BLaER1 (cell line): ENCODE measurements around the gene FANCE.
A peak's percentile ranks its signal among the peaks of the same experiment; 100 is the strongest.

Experiments used
- H3K27ac ChIP-seq: shearing (Covaris generic); formaldehyde crosslinking; 2 replicates; pipeline ENCODE4 v1.8.1; 2022
- H3K27me3 ChIP-seq: shearing (Covaris generic); formaldehyde crosslinking; 2 replicates; pipeline ENCODE4 v1.8.1; 2022
- H3K36me3 ChIP-seq: shearing (Covaris generic); formaldehyde crosslinking; 2 replicates; pipeline ENCODE4 v1.8.1; 2022
- H3K4me1 ChIP-seq: shearing (Covaris generic); formaldehyde crosslinking; 2 replicates; pipeline ENCODE4 v1.8.1; 2022
- H3K4me2 ChIP-seq: shearing (Covaris generic); formaldehyde crosslinking; 2 replicates; pipeline ENCODE4 v1.8.1; 2022
- H3K4me3 ChIP-seq: shearing (Covaris generic); formaldehyde crosslinking; 2 replicates; pipeline ENCODE4 v1.8.1; 2022
- H3K9ac ChIP-seq: shearing (Covaris generic); formaldehyde crosslinking; 2 replicates; pipeline ENCODE4 v1.8.1; 2022
- H3K9me3 ChIP-seq: shearing (Covaris generic); formaldehyde crosslinking; 2 replicates; pipeline ENCODE4 v1.8.1; 2022
- H4K20me1 ChIP-seq: shearing (Covaris generic); formaldehyde crosslinking; 2 replicates; pipeline ENCODE4 v1.8.1; 2022
- Cebpa-rat ChIP-seq: shearing (Covaris generic); IDR thresholded peaks from 2 replicates; pipeline ENCODE4 v1.8.1; 2022

FANCE gene

DNA sequence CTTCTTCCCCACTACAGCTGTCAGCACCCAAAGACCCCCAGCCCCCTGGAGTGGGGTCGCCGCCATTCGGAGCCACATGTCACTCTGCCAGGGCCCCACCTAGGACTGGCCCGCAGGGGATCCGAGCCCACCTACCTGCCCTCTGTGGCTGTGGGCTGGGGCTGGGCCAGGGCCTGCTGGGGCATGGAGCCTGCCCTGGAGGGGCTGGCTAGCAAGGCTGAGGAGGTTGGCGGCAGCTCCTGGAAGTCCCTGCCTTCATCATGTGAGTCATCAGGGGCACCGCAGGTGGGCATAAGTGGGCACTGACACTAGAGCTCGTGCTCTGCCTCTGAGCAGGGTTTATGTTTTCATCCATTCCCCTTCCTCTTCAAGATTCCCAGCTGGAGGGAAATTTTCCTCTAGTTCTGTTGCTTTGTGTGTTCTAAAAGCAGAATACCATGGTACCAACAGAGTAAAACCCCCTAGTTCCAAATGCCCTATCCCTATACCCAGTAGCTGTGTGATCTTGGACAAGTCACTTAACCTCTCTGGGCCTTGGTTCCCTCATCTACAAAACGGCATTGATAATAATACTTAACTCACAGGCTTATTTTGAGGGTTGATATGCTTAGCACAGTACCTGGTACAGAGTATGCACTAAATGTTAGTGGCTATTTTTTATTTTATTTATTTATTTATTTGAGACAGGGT, 8.7 kb upstream of the FANCE start:
- H3K4me1 ChIP-seq = peaks cover 11% of the 10 kb centered on the region
- no peak overlapping the region for H3K4me2 ChIP-seq
- no peaks in the 10 kb centered on the region for H3K36me3 ChIP-seq

GRCh38 chr6:35445691-35446090, 6.4 kb upstream of the FANCE start:
- H3K4me3 ChIP-seq = no peak overlapping the region
- H4K20me1 ChIP-seq = no peaks in the 10 kb centered on the region
- no peak overlapping the region for H3K9ac ChIP-seq
- H3K27me3 ChIP-seq = no peaks in the 10 kb centered on the region
- H3K4me1 ChIP-seq = peaks cover 11% of the 10 kb centered on the region
- H3K27ac ChIP-seq = no peak overlapping the region
- no peak for TF ChIP-seq Cebpa-rat
- no peaks in the 10 kb centered on the region for H3K36me3 ChIP-seq
- no peaks in the 10 kb centered on the region for H3K9me3 ChIP-seq
- H3K4me2 ChIP-seq = peak overlapping the region; percentile 26; the same call in 1 of the 2 replicates

More for the DNA sequence above, 8.7 kb upstream of the FANCE start:
- Histone ChIP-seq H3K9ac (no peak overlapping the region), H3K9me3 (no peaks in the 10 kb centered on the region), H4K20me1 (no peaks in the 10 kb centered on the region), H3K27ac (no peak overlapping the region), H3K4me3 (no peak overlapping the region), H3K27me3 (no peaks in the 10 kb centered on the region)
- no peak for TF ChIP-seq Cebpa-rat

- H3K36me3 ChIP-seq = no peaks in the 10 kb centered on the region
- H3K27me3 ChIP-seq = no peaks in the 10 kb centered on the region
- no peak overlapping the region for H3K4me3 ChIP-seq
- TF ChIP-seq Cebpa-rat = no peak
- peaks cover 26% of the 10 kb centered on the region for H3K4me1 ChIP-seq
- no peak overlapping the region for H3K27ac ChIP-seq
- no peak overlapping the region for H3K9ac ChIP-seq
- no peaks in the 10 kb centered on the region for H3K9me3 ChIP-seq
- no peak overlapping the region for H3K4me2 ChIP-seq
- H4K20me1 ChIP-seq = peaks cover 5% of the 10 kb centered on the region
Measured at GRCh38 chr6:35448191-35448590, 3.9 kb upstream of the FANCE start.

- no peak overlapping the region for H3K27ac ChIP-seq
- H3K27me3 ChIP-seq = no peaks in the 10 kb centered on the region
- no peak for TF ChIP-seq Cebpa-rat
- no peak overlapping the region for H3K4me3 ChIP-seq
- no peaks in the 10 kb centered on the region for H3K9me3 ChIP-seq
- H3K4me1 ChIP-seq = peaks cover 37% of the 10 kb centered on the region
- H4K20me1 ChIP-seq = peaks cover 5% of the 10 kb centered on the region
- no peaks in the 10 kb centered on the region for H3K36me3 ChIP-seq
- H3K9ac ChIP-seq = no peak overlapping the region
- H3K4me2 ChIP-seq = no peak overlapping the region
Measured at GRCh38 chr6:35449287-35449881, 2.8 kb upstream of the FANCE start.

DNA sequence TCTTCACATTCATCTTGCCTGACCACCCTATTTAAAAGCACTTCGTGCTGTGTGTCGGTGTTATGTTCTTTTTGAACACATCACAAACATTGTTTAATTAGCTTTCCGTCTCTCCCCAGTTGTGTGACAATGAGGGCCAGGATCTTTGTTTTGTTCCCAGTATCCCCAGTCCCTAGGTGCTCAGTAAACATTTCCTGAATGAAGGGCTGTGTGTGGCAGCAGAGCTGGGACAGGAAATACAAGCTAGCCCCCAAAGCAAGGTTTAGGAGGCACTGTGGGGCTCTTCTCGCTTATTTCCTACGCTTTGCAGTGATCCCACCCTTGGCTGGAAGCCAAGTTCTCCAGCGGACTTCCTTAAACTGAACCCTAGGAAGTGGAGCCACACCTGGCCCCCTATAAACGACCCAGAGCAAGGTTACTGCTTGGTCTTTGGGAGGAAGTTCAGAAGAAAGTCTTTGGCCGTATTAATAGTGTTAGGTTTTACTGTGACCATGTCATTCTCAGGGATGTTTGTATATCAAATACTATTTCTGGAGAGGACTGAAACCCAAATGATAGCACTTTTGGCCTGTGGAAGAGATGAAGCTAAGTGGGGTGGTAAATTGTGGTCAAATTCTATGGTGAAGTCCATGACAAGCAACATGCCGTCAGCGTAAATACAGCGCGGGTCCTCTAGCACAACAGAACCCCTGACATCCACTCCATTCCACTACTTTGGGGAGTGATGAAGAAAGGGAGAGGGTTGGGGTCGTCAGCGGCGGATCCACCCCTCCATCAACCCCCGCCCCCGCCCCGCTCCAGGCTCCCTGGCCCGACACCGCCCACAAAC, 570 bp upstream of the FANCE start:
- Histone ChIP-seq H3K4me3 (peak overlapping the region; percentile 82), H4K20me1 (peaks cover 5% of the 10 kb centered on the region), H3K9ac (no peak overlapping the region; the same call in 1 of the 2 replicates), H3K4me1 (peaks cover 35% of the 10 kb centered on the region), H3K4me2 (peak overlapping the region; percentile 97), H3K27me3 (no peaks in the 10 kb centered on the region), H3K9me3 (no peaks in the 10 kb centered on the region), H3K36me3 (peaks cover 15% of the 10 kb centered on the region), H3K27ac (no peak overlapping the region)
- no peak for TF ChIP-seq Cebpa-rat

- peak overlapping the region; percentile 97 for H3K4me2 ChIP-seq
- H3K36me3 ChIP-seq = peaks cover 32% of the 10 kb centered on the region
- H3K9ac ChIP-seq = peak overlapping the region; percentile 84
- TF ChIP-seq Cebpa-rat = no peak
- no peaks in the 10 kb centered on the region for H3K9me3 ChIP-seq
- no peaks in the 10 kb centered on the region for H3K27me3 ChIP-seq
- peak overlapping the region; percentile 80; the same call in 1 of the 2 replicates for H3K27ac ChIP-seq
- H3K4me3 ChIP-seq = peak overlapping the region; percentile 82
- H4K20me1 ChIP-seq = peaks cover 5% of the 10 kb centered on the region
- H3K4me1 ChIP-seq = peaks cover 35% of the 10 kb centered on the region
Measured at GRCh38 chr6:35453236-35453635, 1.1 kb downstream of the FANCE start.

- Histone ChIP-seq H3K36me3 (peaks cover 45% of the 10 kb centered on the region), H3K9me3 (no peaks in the 10 kb centered on the region), H3K4me3 (peak overlapping the region; percentile 26; the same call in 1 of the 2 replicates), H3K27me3 (no peaks in the 10 kb centered on the region), H4K20me1 (peaks cover 5% of the 10 kb centered on the region), H3K9ac (peak overlapping the region; percentile 84), H3K4me1 (peaks cover 35% of the 10 kb centered on the region), H3K27ac (peak overlapping the region; percentile 54), H3K4me2 (peak overlapping the region; percentile 97)
- TF ChIP-seq Cebpa-rat = 0 out of 2 replicates have a peak, but pooled peaks have one; percentile 46
Measured at GRCh38 chr6:35454391-35455110, 2.4 kb downstream of the FANCE start.

DNA sequence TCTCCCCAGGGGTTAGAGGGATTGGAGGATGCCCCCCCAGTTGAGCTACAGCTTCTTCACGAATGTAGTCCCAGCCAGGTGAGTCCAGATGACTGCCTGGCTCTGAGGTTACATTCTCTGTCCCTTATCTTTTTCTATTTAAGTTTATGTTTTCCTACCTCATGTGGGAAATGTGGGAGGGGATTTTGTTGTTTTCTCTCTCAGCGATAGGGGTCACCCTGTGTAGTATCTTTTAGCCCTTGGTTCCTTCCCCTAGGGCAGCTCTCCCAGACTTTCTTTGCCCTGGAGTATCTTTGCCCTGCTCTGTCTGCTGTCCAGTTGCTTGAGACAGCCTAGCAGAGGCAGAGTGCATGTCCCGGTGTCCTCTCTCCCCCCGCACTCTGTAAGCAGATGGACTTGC, 5.8 kb downstream of the FANCE start:
- no peak overlapping the region for H3K4me3 ChIP-seq
- no peaks in the 10 kb centered on the region for H3K9me3 ChIP-seq
- H3K4me2 ChIP-seq = no peak overlapping the region
- H3K36me3 ChIP-seq = peaks cover 78% of the 10 kb centered on the region
- no peaks in the 10 kb centered on the region; the same call in 1 of the 2 replicates for H4K20me1 ChIP-seq
- TF ChIP-seq Cebpa-rat = no peak
- H3K27me3 ChIP-seq = no peaks in the 10 kb centered on the region
- peaks cover 24% of the 10 kb centered on the region for H3K4me1 ChIP-seq
- H3K9ac ChIP-seq = no peak overlapping the region
- no peak overlapping the region for H3K27ac ChIP-seq

GRCh38 chr6:35461270-35461669, 9.1 kb downstream of the FANCE start:
- no peaks in the 10 kb centered on the region for H3K27me3 ChIP-seq
- H3K4me2 ChIP-seq = no peak overlapping the region
- no peak for TF ChIP-seq Cebpa-rat
- no peaks in the 10 kb centered on the region for H3K9me3 ChIP-seq
- H3K4me3 ChIP-seq = no peak overlapping the region
- no peaks in the 10 kb centered on the region for H4K20me1 ChIP-seq
- H3K27ac ChIP-seq = no peak overlapping the region
- no peaks in the 10 kb centered on the region for H3K4me1 ChIP-seq
- no peak overlapping the region for H3K9ac ChIP-seq
- H3K36me3 ChIP-seq = peaks cover 95% of the 10 kb centered on the region
